GM23338 (cell line): ENCODE results near the gene PRDM7. TPM values are rescaled to one million over a fixed set of nuclear protein-coding genes. Genes with fewer than 3 reads are reported as not detected.

Source experiments
- ATAC-seq: fragments of 200-7000 bp; cut with Tn5 transposase; 3 replicates; pipeline ENCODE4 v1.9.1; 2020
- DNase-seq: peaks from one replicate; pipeline ENCODE4 v3.0.0-alpha.2; 2015; ENCODE audit warnings: low spot score
- H2AFZ ChIP-seq: fragments of 200-600 bp; sonication (generic); 2 replicates; pipeline ENCODE4 v1.8.0; 2016; ENCODE audit warnings: antibody characterized with exemption, mild to moderate bottlenecking, moderate library complexity
- H3F3A ChIP-seq: fragments of 200-600 bp; sonication (generic); replicated peaks from 2 replicates; pipeline ENCODE4 v1.8.0; 2017; ENCODE audit warnings: antibody characterized with exemption, mixed run types, low read depth
- H3K27ac ChIP-seq: fragments of 200-600 bp; sonication (generic); 2 replicates; pipeline ENCODE4 v1.6.1; 2016; ENCODE audit warnings: low read depth
- H3K27me3 ChIP-seq: fragments of 200-600 bp; sonication (generic); 2 replicates; pipeline ENCODE4 v1.8.0; 2016; ENCODE audit warnings: mild to moderate bottlenecking, mixed run types, moderate library complexity; ENCODE audit not compliant: insufficient read depth
- H3K36me3 ChIP-seq: fragments of 200-600 bp; sonication (generic); 2 replicates; pipeline ENCODE4 v1.8.0; 2016; ENCODE audit warnings: mild to moderate bottlenecking; ENCODE audit not compliant: insufficient read depth
- H3K4me1 ChIP-seq: fragments of 200-600 bp; sonication (generic); 2 replicates; pipeline ENCODE4 v1.8.0; 2016; ENCODE audit warnings: mild to moderate bottlenecking, moderate library complexity; ENCODE audit not compliant: insufficient read depth
- H3K4me2 ChIP-seq: fragments of 200-600 bp; sonication (generic); 2 replicates; pipeline ENCODE4 v1.7.1; 2017; ENCODE audit warnings: mixed run types
- H3K4me3 ChIP-seq: fragments of 200-600 bp; sonication (generic); 2 replicates; pipeline ENCODE4 v1.6.1; 2016; ENCODE audit warnings: mixed run types
- H3K79me2 ChIP-seq: fragments of 200-600 bp; sonication (generic); replicated peaks from 2 replicates; pipeline ENCODE4 v1.8.0; 2017; ENCODE audit warnings: mild to moderate bottlenecking; ENCODE audit not compliant: insufficient read depth
- H3K9me2 ChIP-seq: fragments of 200-600 bp; sonication (generic); 2 replicates; pipeline ENCODE4 v1.8.0; 2017; ENCODE audit not compliant: insufficient read depth
- H4K20me1 ChIP-seq: fragments of 200-600 bp; sonication (generic); replicated peaks from 2 replicates; pipeline ENCODE4 v1.8.0; 2017; ENCODE audit warnings: mild to moderate bottlenecking; ENCODE audit not compliant: insufficient read depth
- H3K27ac Mint-ChIP-seq: 2 replicates; pipeline ENCODE4 v1.8.0; 2020; ENCODE audit warnings: inconsistent platforms, mild to moderate bottlenecking, moderate library complexity, mixed read lengths
- H3K27me3 Mint-ChIP-seq: 3 replicates; pipeline ENCODE4 v1.8.0; 2022; ENCODE audit warnings: low read depth, mild to moderate bottlenecking, moderate library complexity, mixed read lengths, inconsistent platforms; ENCODE audit not compliant: insufficient read depth, poor library complexity
- H3K36me3 Mint-ChIP-seq: 3 replicates; pipeline ENCODE4 v1.8.0; 2021; ENCODE audit warnings: low read depth, mild to moderate bottlenecking, inconsistent platforms, moderate library complexity, mixed read lengths
- H3K4me1 Mint-ChIP-seq: 3 replicates; pipeline ENCODE4 v1.8.0; 2020; ENCODE audit warnings: mild to moderate bottlenecking, inconsistent platforms, mixed read lengths
- H3K4me3 Mint-ChIP-seq: 3 replicates; pipeline ENCODE4 v1.8.0; 2021; ENCODE audit warnings: moderate library complexity, mild to moderate bottlenecking, inconsistent platforms, mixed read lengths
- H3K9me3 Mint-ChIP-seq: 3 replicates; pipeline ENCODE4 v1.8.0; 2020; ENCODE audit warnings: moderate library complexity, mild to moderate bottlenecking, inconsistent platforms, mixed read lengths
- CTCF ChIP-seq, 2 experiments: fragments of 200-600 bp in 1 of 2; sonication (generic) in 1 of 2; conservative IDR thresholded peaks; 2 replicates each; pipeline versions ENCODE4 v1.5.1 to v1.6.1; 2016 to 2017; ENCODE audit warnings: antibody characterized with exemption in 2 of 2, low read depth in 2 of 2, mild to moderate bottlenecking in 2 of 2, moderate library complexity in 1 of 2
- ETS1 ChIP-seq: IDR thresholded peaks from 2 replicates; pipeline ENCODE4 v1.6.1; 2016; ENCODE audit warnings: antibody characterized with exemption
- EZH2phosphoT487 ChIP-seq: fragments of 200-600 bp; sonication (generic); IDR thresholded peaks from one replicate; pipeline ENCODE4 v1.8.1; 2018; ENCODE audit warnings: antibody characterized with exemption; ENCODE audit not compliant: unreplicated experiment
- NANOG ChIP-seq: IDR thresholded peaks from 2 replicates; pipeline ENCODE4 v1.6.1; 2016; ENCODE audit warnings: antibody characterized with exemption, borderline replicate concordance
- POLR2AphosphoS5 ChIP-seq: IDR thresholded peaks from 2 replicates; pipeline ENCODE4 v1.6.1; 2016; ENCODE audit warnings: antibody characterized with exemption, low read depth
- ZNF114 ChIP-seq: fragments of 250-450 bp; sonication (Bioruptor Pico); IDR thresholded peaks from 2 replicates; pipeline ENCODE4 v1.5.0; 2020; ENCODE audit warnings: mild to moderate bottlenecking, moderate library complexity
- ZNF462 ChIP-seq: fragments of 250-450 bp; sonication (Bioruptor Pico); IDR thresholded peaks from 2 replicates; pipeline ENCODE4 v1.5.0; 2020; ENCODE audit warnings: mild to moderate bottlenecking, moderate library complexity
- polyA plus RNA-seq: library from polyadenylated mRNA; unstranded; fragments of >200 nt; fragmentation: Nextera tagmentation; extraction: Ambion mirVana; gene quantifications from 2 replicates; pipeline ENCODE4 v1.2.1, GENCODE V29; 2016
- total RNA-seq: library from RNA; depleted of rRNA; stranded (reverse); fragments of >200 nt; shearing (Covaris generic); gene quantifications from 2 replicates; pipeline ENCODE4 v1.2.3, GENCODE V29; 2014

Gene PRDM7
- total and polyA plus RNA-seq, 2 experiments from 2014 or later: 0.08 TPM; not detected in 1

- Mint-ChIP-seq H3K36me3 (peaks cover 58% of the 10 kb centered on the region), H3K27me3 (peaks cover 12% of the 10 kb centered on the region), H3K4me3 (no peak overlapping the region), H3K4me1 (peaks cover 7% of the 10 kb centered on the region), H3K27ac (no peak overlapping the region), H3K9me3 (no peaks in the 10 kb centered on the region; the same call in 2 of the 3 replicates)
- DNase-seq: no peak
- H3K27me3 ChIP-seq: no peaks in the 10 kb centered on the region
- no peaks in the 10 kb centered on the region for H3K9me2 ChIP-seq
- no peaks in the 10 kb centered on the region for H3K79me2 ChIP-seq
- H3K4me1 ChIP-seq: no peaks in the 10 kb centered on the region
- no peak overlapping the region for H3K27ac ChIP-seq
- no peak overlapping the region for H3K4me3 ChIP-seq
- H2AFZ ChIP-seq: no peak overlapping the region
- no peaks in the 10 kb centered on the region for H4K20me1 ChIP-seq
- ATAC-seq: no peak
- no peaks in the 10 kb centered on the region; the same call in 1 of the 2 replicates for H3K36me3 ChIP-seq
- 0 out of 2 replicates have a peak, but pooled peaks cover 2% of the 10 kb centered on the region for H3F3A ChIP-seq
- no peak for TF ChIP-seq ETS1
- TF ChIP-seq EZH2phosphoT487: no peak
- no peak for TF ChIP-seq NANOG
- no peak for TF ChIP-seq POLR2AphosphoS5
- no peak for TF ChIP-seq CTCF (conservative IDR thresholded peaks at IDR 0.05; ENCODE audit: low read depth in 2 of 2)
- TF ChIP-seq ZNF114 (CRISPR knock-in tag): no peak
- no peak for TF ChIP-seq ZNF462 (CRISPR knock-in tag)
- no peak overlapping the region for H3K4me2 ChIP-seq
These were observed 45.0 kb downstream of the PRDM7 start for GRCh38 chr16:90031931-90032673.
